Hippocampal formation (tissue), 2 donors: ENCODE data around the gene TPCN1.

ENCODE experiments used
- DNase-seq, 2 donors: peaks; one replicate each; lab custom pipeline; 2025; lab: John Stamatoyannopoulos, UW

TPCN1 gene

DNA sequence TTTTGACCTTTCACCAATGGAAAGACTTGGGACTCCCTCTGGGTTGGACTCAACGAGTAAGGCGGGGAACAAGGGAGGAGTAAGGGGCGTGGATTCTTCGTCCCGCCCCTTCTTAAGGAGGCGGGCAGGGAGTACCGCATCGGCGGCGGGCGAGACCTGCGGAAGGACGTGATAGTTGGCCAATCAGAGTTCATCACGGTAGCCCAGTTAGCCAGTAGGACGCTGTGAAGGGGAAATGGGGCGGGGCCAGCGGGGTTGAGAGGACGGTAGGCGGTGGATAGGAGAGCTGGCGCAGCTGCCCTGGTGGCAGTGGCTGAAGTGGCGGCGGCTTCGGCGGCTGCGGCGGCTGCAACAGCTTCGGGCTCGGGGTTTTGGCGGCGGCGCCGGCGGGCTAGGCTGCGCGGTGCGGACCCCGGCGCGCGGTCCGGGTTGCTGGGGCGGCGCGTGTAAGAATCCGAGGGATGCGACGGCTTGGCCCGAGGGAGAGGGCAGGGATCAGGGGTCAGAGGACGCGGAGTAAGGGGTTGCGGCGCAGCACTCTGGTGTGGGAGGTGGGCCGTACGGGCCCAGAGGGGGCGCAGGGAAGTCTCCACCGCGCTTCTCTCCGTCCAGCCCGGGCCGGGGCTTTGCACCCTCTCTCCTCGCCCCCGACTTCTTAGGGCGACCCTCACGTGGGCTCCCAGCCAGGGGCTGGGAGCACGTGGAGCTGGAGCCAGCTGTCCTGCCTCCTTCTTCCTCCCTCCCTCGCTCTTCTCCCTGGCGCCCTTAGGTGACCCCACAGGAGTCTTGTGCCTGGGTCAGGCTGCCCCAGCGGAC, at the start of gene TPCN1:
TPCN1 (plus strand) TSS at position 284 of the 816 bp plus-strand sequence. CDS start 5,389 bp downstream, outside the sequence.
- peak; percentile 99 to 100 for DNase-seq

DNA sequence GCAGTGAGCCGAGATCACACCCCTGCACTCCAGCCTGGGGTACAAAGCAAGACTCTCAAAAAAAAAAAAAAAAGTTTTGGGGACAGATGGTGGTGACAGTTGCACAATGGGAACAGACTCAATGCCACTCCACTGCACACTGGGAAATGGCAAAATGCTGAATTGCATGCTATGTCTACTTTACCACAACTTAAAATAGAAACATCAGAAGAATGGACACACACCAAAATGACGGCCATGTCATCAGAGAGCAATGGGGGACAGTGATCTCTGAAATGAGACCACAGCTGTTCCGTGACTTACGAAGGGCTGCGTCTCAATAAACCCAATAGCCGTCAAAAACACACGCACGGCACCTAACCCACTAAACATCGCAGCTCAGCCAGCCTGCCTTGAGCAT, 49.7 kb upstream of the TPCN1 start:
- no peak for DNase-seq

DNA sequence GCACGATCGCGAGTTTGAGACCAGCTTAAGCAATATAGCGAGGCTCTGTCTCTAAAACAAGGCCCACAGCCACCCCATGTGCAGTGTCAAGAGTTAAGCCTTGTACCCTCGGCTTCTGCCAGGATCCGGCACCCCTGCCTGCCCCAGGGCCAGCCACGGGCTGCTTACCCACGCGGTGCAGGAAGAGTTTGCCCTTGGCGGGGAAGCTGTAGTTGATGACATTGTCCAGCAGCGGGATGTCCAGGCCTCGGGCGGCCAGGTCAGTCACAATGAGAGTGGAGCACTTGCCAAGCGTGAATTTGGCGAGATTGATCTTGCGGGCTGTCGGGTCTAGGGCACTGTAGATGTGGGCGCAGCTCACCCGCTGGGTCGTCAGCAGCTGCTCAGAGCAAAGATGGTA, 49.1 kb upstream of the TPCN1 start:
- no peak for DNase-seq

DNA sequence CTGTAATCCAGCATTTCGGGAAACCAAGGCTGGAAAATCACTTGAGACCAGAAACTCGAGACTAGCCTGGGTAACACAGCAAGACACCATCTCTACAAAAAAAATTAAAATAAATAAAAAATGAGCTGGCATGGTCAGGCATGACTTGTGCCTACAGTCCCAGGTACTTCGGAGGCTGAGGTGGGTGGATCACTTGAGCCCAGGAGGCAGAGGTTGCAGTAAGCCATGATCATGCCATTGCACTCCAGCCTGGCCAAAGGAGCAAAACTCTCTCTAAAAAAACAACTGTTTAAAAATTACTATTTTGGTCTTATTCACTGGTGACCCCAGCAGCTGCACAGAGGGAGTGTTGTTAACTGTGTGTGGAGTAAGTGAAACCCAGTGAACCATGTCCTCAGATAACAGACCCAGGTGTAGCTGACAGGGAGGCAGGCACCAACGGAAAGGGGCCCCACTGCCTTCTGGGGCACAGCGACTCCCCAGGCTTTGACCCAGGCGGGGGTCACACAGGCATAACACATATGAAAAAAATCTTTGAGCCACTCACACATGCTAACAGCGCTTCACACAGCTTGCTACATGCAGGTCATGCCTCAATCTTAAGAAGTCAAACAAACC, 48.1 kb upstream of the TPCN1 start:
- DNase-seq, result no peak

DNA sequence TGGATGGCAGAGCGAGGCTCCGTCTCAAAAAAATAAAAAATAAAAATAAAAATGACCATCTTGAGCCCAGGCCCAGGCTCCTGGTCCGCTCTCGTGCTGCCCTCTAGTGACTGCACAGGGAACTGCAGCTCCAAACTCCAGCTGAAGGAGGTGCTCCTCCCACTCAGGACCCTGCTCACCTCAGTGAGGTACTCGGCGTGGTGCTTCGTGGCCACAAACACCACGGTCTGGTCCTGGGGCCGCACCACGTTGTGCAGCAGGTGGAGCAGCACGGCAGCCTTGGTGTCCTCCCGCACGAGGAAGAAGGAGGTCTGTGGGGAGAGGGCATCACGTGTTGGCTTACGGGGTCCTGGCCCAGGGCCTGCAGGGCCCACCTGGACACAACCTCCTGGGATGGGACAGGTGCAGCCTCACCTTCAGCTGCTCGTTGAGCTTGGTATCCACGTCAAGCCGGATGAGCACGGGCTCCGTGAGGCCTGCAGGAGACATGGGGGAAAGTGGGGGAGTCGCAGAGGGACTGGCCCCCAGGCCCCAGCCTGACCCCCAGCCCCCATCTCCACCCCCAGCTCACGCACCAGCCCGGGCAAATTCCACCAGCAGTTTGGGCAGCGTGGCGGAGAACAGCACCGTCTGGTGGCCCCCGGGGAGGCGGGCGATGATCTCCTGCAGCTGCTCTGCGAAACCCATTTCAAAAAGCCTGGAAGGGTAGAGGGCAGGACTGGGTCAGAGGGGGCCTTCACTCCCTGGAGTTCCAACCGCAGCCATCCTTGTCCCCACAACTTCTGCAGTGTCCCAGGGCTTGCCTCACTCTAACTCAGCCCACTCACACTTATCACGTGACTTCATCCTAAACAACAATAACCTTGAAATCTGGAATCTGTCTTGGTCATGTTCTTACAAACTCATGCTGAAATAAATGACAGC, 46.5 kb upstream of the TPCN1 start:
- DNase-seq, result peak in 1 of 2 donors; percentile 60

DNA sequence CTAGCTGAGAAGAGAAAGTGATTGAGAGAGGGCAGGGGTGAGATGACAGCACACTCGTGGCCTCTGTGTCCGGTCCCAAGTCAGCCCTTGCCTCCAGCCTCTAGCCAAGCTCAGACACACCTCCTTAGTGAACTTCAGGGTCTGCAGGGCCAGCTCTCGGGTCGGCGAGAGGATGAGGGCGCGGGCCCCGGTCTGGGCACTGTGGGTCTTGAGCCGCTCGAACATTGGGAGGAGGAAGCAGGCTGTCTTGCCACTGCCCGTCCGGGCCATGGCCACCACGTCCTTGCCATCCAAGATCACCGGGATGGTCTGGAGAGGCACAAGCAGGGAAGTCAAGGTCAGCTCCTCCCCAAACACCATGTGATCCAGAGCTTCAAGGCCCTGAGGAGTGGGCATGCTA, 42.2 kb upstream of the TPCN1 start:
- DNase-seq, result no peak

DNA sequence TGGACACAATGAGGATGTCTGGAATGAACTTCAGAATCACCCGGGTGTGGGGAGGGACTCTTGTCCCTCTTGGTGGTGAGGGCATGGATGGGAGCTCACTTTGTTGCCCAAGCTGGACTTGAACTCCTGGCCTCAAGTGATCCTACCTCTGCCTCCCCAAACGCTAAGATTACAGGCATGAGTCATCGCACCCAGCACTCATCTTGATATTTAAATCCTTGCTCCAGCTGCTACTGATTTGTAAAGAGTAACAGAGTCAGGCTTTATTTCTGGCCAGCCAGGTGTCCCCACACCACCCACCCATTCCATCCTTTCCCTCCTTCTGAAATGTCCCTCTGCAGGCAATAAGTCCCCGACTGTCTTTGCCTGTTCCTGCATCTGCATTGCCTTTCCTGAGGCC, 40.9 kb upstream of the TPCN1 start:
- DNase-seq, result no peak

DNA sequence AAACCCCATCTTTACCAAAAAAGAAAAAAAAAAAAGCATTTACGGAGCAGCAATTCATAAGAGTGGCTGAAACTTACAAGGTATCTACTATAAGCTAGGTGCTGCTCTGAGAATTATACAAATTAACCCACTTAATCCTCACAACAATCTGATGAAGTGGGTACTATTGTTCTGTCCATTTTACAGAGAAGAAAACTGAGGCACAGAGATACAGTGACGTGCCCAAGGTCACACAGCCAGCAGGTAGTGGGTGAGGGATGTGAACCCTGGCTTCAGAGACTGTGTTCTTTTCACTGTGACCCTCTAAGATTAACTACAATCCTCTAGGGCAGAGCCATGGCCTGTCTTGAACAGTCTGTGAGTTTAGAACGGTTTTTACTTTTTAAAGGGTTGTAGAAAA, 39.3 kb upstream of the TPCN1 start:
- DNase-seq, result no peak

DNA sequence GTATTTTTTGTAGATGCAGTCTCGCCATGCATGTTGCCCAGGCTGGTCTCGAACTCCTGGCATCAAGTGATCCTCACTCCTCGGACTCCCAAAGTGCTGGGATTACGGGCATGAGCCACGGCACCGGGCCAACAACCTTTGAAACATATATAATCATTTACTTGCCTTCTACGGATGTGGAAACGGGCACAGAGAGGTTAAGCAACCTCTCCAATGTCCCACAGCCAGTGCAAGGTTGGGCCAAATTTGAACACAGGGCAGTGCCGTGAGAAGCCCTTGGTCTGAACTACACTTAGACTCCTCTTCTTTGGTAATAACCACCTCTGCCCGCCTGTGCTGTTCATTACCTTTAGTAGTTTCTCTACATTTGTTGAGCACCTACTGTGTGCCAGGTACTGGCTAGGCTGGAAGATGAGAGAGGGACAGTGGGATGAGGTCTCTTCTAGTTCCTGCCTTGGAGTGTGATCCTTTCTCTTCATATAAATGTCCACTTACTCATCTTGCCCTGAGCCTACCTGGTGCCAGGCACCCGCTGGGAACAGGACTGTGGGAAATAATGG, 38.2 kb upstream of the TPCN1 start:
- no peak for DNase-seq

DNA sequence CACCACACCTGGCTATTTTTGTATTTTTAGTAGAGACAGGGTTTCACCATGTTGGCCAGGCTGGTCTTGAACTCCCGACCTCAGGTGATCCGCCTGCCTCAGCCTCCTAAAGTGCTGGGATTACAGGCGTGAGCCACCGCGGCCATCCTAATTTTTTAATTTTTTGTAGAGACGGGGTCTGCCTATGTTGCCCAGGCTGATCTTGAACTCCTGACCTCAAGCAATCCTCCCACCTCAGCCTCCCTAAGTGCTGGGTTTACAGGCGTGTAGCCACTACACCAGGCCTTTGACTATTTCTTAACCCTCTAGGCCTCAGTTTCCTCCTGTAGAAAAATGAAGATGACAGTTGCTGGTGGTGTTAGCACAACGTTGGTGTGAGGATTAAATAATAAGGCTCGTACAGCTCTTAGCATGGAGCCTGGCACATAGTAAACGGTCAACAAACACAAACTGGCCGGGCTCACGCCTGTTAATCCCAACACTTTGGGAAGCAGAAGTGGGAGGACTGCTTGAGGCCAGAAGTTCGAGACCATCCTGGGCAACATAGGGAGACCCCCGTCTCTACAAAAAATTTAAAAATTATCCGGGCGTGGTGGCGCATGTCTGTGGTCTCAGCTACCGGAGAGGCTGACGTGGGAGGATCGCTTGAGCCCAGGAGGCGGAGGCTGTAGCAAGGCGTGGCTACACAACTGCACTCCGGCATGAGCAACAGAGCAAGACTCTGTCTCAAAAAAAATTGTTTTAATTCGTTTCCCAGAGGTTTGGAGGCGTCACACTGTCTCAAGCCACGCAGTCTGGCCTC, 37.0 kb upstream of the TPCN1 start:
- no peak for DNase-seq

DNA sequence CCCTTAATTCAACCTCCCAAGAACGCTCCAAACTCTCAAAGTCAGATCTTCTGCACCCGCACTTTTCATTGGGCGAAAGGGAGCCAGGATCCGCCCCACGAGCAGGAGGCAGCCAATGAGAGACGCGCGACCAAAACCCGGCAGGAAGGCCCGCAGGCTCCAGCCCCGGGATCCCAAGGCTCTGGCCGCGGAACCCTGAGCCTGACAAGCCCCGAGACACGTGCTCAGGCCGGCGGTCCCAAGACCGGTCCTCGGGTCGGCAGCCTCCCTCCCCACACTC, 36.4 kb upstream of the TPCN1 start:
- peak; percentile 64 to 81 for DNase-seq

DNA sequence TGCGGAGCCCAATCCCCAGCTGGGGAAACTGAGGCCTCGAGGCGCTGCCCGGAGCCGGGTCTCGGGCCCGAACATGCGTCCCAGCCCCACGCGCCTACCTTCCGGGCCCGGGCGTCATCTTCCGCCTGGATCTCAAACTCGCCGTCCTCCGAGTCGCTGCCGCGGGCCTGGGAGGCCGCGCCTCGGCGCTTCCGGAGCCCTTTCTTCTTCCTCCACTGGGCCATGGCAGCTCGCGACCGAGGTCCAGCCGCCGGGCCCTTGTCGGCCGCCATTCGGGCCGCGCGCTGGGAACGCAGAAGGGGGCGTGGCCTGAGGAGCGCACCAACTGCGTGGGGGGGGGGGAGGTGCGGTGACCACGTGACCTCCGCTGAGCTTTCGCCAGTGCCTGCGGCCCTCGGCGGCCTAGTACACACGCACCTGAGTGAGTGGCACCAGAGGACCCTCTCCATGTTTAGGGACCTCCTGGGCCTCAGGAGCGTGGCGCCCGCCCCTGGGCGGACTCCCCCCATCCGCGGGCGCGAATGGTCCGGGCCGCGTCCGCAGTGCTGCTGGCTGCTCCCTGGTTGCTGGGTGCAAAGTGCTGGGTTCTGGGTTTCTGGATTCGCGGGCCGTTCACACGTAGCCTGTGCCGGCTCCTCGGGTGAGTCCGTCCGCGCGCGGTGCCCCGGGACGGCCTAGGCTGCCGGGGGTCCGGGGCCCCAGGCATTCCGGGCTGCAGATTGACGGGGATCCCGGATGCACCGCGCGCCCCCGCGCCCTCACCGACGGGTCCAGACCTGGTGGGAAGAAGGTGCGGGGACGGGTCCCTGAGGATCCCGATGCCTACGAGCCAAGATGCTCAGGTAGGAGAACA, 35.9 kb upstream of the TPCN1 start, which contains the start of the genes DDX54 and RITA1:
DDX54 (minus strand) TSS at position 299 of the 853 bp plus-strand sequence; CDS start at position 272, 27 bp downstream.
RITA1 (plus strand) TSS at position 542 of the 853 bp plus-strand sequence. CDS start 1,026 bp downstream, outside the sequence.
- DNase-seq, result peak; percentile 74 to 79

DNA sequence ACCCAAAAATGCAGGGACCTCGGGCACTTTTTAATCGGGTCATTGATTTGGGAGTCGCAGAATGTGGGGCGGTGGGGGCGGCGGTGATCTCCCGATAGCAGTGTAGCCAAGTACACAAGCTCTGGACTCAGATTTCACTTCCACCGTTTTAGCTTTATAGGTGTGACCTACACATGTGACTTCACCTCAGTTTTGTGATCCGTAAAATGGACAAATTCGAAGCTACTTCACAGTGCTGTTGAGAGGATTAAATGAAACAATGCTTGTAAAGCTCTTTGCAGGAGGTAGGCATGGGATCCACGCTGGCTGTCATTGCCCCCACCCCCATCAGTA, 35.3 kb upstream of the TPCN1 start:
- DNase-seq, result no peak

DNA sequence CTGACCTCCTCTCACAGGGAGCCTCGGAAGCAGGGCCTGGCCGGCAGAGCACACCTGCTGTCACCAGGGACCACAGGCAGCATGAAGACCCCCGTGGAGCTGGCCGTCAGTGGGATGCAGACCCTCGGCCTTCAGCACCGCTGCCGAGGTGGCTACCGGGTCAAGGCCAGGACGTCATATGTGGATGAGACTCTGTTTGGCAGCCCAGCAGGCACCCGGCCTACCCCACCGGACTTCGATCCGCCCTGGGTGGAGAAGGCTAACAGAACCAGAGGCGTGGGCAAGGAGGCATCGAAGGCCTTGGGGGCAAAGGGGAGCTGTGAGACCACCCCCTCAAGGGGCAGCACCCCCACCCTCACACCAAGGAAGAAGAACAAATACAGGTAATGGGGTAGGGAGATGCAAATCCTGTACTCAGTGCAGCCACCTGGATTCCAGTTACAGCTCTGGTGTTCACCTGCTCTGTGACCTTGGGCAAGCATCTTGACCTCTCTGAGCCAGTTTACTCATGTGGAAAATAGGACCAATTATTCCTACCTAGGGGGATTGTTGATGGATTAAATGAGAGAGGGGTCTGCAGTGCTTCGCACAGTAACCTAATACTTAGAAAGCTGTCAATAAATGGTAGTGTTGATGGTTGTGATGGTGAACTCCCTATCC, 34.5 kb upstream of the TPCN1 start:
- no peak for DNase-seq

DNA sequence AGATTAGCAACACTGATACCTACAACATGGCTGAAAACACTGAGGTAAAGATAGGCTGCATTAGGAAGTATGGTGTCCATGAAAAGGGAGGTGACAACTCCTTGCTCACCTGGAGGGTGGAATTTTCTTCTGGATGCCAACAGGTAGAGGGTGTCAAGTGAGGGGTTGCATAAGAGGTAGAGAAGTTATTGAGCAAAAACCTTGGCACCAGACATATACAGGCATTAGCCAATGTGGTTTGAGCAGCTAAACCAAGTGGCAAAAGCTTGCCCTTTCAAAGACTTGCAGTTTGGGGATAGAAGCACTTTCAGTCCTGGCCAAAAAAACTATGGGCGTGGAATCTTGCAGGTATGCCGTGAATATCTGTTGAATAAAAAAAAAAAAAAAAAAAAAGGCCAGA, 31.9 kb upstream of the TPCN1 start:
- no peak for DNase-seq

DNA sequence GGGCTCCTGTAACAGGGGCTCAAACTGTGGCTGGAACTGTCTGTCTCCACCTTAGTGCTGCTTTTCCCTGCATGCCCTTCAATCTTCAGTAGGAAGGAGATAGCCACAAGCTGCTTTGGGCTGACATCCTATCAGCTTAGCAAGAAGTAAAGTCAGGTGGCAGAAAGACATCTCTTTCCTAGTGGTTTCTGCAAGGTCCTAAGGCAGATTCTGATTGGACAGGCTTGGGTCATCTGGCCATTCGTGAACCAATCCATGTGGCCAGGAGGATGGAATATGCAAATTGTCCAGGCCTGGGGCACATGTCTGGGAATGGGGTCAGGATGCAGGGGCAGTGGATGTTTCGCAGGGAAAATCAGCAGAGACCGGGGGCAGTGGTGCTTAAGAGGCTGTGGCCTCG, 30.5 kb upstream of the TPCN1 start:
- no peak for DNase-seq

DNA sequence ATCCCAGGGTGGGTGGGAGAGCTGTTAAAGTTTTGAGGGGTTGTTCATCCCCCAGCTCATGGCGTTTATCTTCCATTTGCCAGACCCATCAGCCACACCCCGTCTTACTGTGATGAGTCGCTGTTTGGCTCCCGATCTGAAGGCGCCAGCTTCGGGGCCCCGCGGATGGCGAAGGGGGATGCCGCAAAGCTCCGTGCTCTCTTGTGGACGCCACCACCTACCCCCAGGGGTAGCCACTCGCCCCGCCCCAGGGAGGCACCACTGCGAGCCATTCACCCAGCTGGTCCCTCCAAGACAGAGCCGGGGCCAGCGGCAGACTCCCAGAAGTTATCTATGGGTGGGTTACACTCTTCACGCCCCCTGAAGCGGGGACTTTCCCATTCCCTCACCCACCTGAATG, 30.0 kb upstream of the TPCN1 start:
- no peak for DNase-seq

DNA sequence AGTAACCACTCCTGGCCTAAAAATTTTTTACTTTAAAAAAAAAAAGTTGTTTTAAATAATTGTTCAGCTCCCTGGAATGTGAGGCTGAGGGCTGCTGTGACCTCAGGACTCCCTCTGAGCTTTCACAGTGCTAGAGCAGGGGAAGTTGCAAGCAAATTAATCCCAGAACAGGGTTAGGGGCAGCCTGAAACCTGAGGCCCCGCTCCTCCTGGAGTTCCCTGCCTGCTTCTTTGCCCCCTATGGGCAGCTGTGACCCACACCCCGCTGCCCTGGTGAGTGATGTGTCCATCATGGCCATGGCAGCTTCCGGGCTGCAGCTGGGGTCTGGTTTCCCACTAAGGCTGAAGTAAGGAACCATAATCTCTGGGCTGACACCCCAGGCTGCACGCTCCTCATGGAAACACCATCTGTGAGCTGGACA, 26.3 kb upstream of the TPCN1 start:
- no peak for DNase-seq

DNA sequence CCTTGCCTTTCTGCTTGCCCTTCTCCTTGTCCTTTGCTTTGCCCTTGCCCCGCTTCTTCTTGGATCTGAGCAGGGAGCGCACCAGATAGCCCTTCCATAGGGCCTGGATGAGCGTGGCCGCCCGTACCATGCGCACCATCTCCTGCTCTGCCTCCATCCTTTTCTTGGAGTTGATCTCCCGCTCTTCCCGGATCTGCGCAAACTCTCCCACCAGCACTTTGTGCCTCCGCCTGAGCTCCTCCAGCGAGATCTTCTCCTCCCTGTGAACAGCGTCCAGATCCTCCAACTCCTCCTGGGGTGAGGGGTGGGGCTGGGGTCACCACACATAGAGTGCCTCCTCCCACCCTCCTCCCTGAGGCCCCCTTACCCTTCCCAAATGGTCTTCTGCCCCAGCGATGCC, 25.7 kb upstream of the TPCN1 start:
- no peak for DNase-seq

DNA sequence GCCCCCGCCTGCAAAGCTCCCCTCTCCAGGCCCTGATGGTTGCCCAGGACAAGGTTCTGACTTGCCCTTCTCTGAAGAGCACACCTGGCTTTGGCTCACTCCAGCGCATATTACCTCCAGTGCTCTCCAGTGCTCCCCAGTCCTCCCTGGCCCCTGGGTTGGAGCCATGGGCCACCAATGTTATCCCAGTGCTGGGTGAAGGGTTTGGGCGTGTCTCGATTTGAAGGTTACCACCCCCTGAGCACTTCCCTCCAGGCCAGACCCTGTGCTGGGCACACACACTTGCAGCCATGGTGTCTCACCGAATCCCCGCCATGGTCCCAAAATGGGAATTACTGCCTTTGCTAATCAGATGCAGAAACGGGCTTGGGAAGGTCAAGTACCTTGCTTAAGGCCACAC, 24.7 kb upstream of the TPCN1 start:
- no peak for DNase-seq
